Neutrophil (primary cell): Measurements from ENCODE around the gene POMC.

Source experiments
- H3K27ac ChIP-seq: fragments of 200-600 bp; sonication (generic); 2 replicates; pipeline ENCODE4 v1.5.1; 2016; ENCODE audit warnings: mild to moderate bottlenecking, moderate library complexity
- H3K27me3 ChIP-seq: fragments of 200-600 bp; sonication (generic); 2 replicates; pipeline ENCODE4 v1.6.0; 2016; ENCODE audit warnings: mild to moderate bottlenecking
- H3K36me3 ChIP-seq: fragments of 200-600 bp; sonication (generic); 2 replicates; pipeline ENCODE4 v1.5.1; 2017
- H3K4me1 ChIP-seq, 2 experiments: fragments of 200-600 bp in 1 of 2; sonication (generic) in 1 of 2; 1 replicate in 1 of 2; 2 replicates in 1 of 2; pipeline versions ENCODE4 v1.5.1 to v1.6.1; 2013 to 2016; ENCODE audit warnings: low read depth in 1 of 2, low read length in 1 of 2, mild to moderate bottlenecking in 1 of 2, moderate library complexity in 1 of 2; ENCODE audit not compliant: control insufficient read depth in 1 of 2, insufficient read depth in 1 of 2
- H3K4me3 ChIP-seq, 2 experiments: fragments of 200-600 bp in 1 of 2; sonication (generic) in 1 of 2; 1 replicate in 1 of 2; 2 replicates in 1 of 2; pipeline ENCODE4 v1.5.1; 2013 to 2016; ENCODE audit warnings: low read depth in 1 of 2, low read length in 1 of 2, mild to moderate bottlenecking in 1 of 2, moderate library complexity in 1 of 2
- H3K9me3 ChIP-seq: fragments of 200-600 bp; sonication (generic); 2 replicates; pipeline ENCODE4 v1.5.1; 2016
- CTCF ChIP-seq: fragments of 200-600 bp; sonication (generic); IDR thresholded peaks from 2 replicates; pipeline ENCODE4 v1.5.1; 2016; ENCODE audit warnings: antibody characterized with exemption

POMC gene

GRCh38 chr2:25125189-25125588 lies 43.2 kb downstream of the POMC start:
- H3K4me1 ChIP-seq: peaks cover 0 to 11% of the 10 kb centered on the region in 2 experiments
- TF ChIP-seq CTCF: no peak
- H3K9me3 ChIP-seq: no peaks in the 10 kb centered on the region
- no peak overlapping the region for H3K27ac ChIP-seq
- H3K27me3 ChIP-seq: peaks cover 10% of the 10 kb centered on the region
- no peak overlapping the region for H3K4me3 ChIP-seq
- H3K36me3 ChIP-seq: no peaks in the 10 kb centered on the region

GRCh38 chr2:25123682-25124081 lies 44.7 kb downstream of the POMC start:
- no peaks in the 10 kb centered on the region for H3K36me3 ChIP-seq
- TF ChIP-seq CTCF: no peak
- no peak overlapping the region for H3K4me3 ChIP-seq
- H3K4me1 ChIP-seq: peaks cover 0 to 8% of the 10 kb centered on the region in 2 experiments
- no peaks in the 10 kb centered on the region for H3K27me3 ChIP-seq
- no peaks in the 10 kb centered on the region for H3K9me3 ChIP-seq
- no peak overlapping the region for H3K27ac ChIP-seq

- no peak for TF ChIP-seq CTCF
- Histone ChIP-seq H3K36me3 (no peaks in the 10 kb centered on the region), H3K4me3 (no peak overlapping the region), H3K27me3 (no peaks in the 10 kb centered on the region), H3K27ac (no peak overlapping the region), H3K4me1 (peaks cover 0 to 8% of the 10 kb centered on the region in 2 experiments), H3K9me3 (no peaks in the 10 kb centered on the region)
Measured at GRCh38 chr2:25122367-25122766, 46.0 kb downstream of the POMC start.

- Histone ChIP-seq H3K27me3 (no peaks in the 10 kb centered on the region), H3K9me3 (no peaks in the 10 kb centered on the region), H3K36me3 (no peaks in the 10 kb centered on the region), H3K4me1 (peaks cover 0 to 8% of the 10 kb centered on the region in 2 experiments), H3K27ac (no peak overlapping the region), H3K4me3 (no peak overlapping the region)
- no peak for TF ChIP-seq CTCF
Measured at GRCh38 chr2:25119263-25119662, 49.1 kb downstream of the POMC start.

GRCh38 chr2:25116956-25117355 lies 51.4 kb downstream of the POMC start:
- no peaks in the 10 kb centered on the region for H3K36me3 ChIP-seq
- H3K27ac ChIP-seq: no peak overlapping the region
- H3K27me3 ChIP-seq: no peaks in the 10 kb centered on the region
- H3K4me1 ChIP-seq: no peaks in the 10 kb centered on the region
- H3K4me3 ChIP-seq: no peak overlapping the region
- TF ChIP-seq CTCF: no peak
- H3K9me3 ChIP-seq: no peaks in the 10 kb centered on the region

GRCh38 chr2:25115902-25116301 lies 52.5 kb downstream of the POMC start:
- no peaks in the 10 kb centered on the region for H3K4me1 ChIP-seq
- TF ChIP-seq CTCF: no peak
- H3K4me3 ChIP-seq: no peak overlapping the region
- H3K9me3 ChIP-seq: no peaks in the 10 kb centered on the region
- no peaks in the 10 kb centered on the region for H3K36me3 ChIP-seq
- no peak overlapping the region for H3K27ac ChIP-seq
- H3K27me3 ChIP-seq: no peaks in the 10 kb centered on the region
